ENCODE results near the gene GOSR2. TPM values are rescaled to one million over a fixed set of nuclear protein-coding genes. Genes with fewer than 3 reads are reported as not detected.

GOSR2 gene
- total RNA-seq = 53.5 TPM

DNA sequence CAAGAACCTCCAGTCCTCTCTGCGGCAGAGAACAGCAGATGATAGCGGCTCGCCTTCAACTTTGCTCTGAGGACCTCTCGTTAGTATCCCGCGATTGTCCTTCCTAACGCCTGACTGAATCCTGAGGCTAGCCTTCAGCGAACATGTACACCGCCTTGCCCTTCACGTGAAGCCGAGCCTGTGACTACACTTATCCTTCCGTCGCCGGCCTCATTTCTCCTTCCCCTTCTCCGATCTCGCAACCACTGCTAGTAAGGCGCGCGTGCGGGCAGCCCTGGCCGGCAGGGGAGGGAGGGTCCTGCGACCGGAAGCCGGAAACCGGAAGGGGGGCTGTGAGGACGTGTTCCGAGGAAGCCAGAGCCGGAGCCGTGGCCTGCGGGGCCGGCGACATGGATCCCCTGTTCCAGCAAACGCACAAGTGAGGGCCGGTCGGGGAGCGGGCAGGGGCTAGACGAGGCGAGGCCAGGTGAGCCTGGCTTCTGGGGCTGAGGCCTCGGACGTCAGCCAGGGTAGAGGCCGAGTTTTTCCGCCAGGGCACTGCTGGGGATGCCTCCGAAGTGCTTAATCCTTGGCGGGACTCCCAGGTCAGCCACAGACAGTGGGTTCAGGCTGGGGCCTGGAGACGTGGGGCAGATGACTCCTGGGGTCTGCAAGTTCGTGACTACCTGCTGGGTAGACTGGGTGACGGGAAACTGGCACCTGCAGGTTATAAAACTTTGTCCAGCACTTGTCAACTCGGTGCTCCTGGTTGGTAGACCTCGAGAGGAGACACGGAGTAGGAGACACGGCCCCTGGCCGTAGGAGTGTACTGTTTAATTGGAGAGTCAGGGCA is at the start of gene GOSR2:
TSS of gene GOSR2 (plus strand) at position 357 of the 832 bp plus-strand sequence. CDS start at position 390, 33 bp downstream.

DNA sequence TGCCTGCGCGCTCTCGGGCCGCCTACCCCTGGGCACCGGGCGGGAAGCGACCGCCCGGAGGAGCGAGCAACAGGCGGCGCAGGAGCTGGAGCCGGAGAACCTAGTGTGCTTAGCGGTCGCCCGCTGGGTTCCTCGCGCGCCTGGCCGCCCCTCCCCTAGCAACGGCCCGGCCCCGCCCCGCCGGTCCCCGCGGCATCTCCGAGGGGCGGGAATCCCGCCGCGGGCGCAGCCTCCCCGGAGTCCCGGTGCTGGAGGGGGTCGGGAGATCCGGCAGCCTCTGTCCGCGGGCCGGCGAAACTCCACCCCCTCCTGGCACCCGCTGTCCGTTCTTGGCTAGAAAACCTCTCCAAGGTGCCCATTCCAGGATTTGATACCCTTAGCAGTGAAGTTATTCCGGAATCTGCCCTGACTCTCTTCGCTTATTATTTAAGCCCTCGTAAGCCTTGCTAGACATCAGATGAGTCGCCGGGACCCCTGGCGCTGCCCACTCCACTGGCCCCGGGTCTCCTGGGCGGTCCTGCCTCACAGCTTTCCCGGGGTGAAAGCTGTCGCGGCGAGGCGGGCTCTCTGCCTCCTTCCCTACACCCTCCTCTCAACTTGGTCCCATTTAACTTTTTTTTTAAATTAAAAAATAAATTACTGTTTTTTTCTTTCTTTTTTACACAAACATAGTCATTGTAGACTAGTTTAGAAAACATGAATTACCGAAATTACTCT is 56.3 kb downstream of the GOSR2 start, which contains the start of gene RPRML:
TSS of gene RPRML (minus strand) at position 107 of the 717 bp plus-strand sequence. CDS start 246 bp downstream, outside the sequence.

Small RNA genes within 50 kb of the gene (small RNA-seq; reads per million reads assigned to genes)
- gene MIR5089 (ENCODE audit: low replicate concordance) = not detected
- not detected for gene RNU6ATAC3P (ENCODE audit: low replicate concordance)

Other genes with a start within 250 kb of the GOSR2 start
- 0.82 TPM for gene WNT3, start 104.5 kb upstream of the GOSR2 start, total RNA-seq
- 53.8 TPM for gene WNT9B, start 71.6 kb upstream of the GOSR2 start, total RNA-seq
- 0.35 TPM for gene RPRML, start 56.1 kb downstream of the GOSR2 start, total RNA-seq